ENCODE data around the gene ZNF200. TPM values are rescaled to one million over a fixed set of nuclear protein-coding genes. Genes with fewer than 3 reads are reported as not detected.
A peak's percentile ranks its signal among the peaks of the same experiment; 100 is the strongest.
"Not testable (repeated sequence)": the region's sequence is repeated elsewhere in the genome, so short reads cannot be mapped to it uniquely, and the experiment has no call there.

Gene ZNF200
- total RNA-seq, 2 donors from 2014 or later = 1.2 to 11.1 TPM

- ATAC-seq (ENCODE audit: insufficient number of reproducible peaks, low FRiP score, low read depth) = no peak
- TF ChIP-seq CTCF (IDR thresholded peaks at IDR 0.05) = no peak
Observed at GRCh38 chr16:3186946-3187690, 47.8 kb downstream of the ZNF200 start.

GRCh38 chr16:3183445-3184139 lies 51.4 kb downstream of the ZNF200 start:
- Histone ChIP-seq H3K27me3 (replicated peaks; ENCODE audit: insufficient read depth) (peaks cover 16% of the 10 kb centered on the region), H3K4me3 (peak overlapping the region; percentile 57), H3K9me3 (no peaks in the 10 kb centered on the region), H3K27ac (no peak overlapping the region), H3K4me1 (ENCODE audit: control insufficient read depth in 1 of 2, low read depth in 2 of 2) (peaks cover 7 to 18% of the 10 kb centered on the region in 2 donors), H3K36me3 (no peaks in the 10 kb centered on the region)
- TF ChIP-seq CTCF (IDR thresholded peaks at IDR 0.05) = no peak
- DNase-seq (ENCODE audit: low spot score) (no peak), ATAC-seq (ENCODE audit: insufficient number of reproducible peaks, low FRiP score, low read depth) (no peak)

More at GRCh38 chr16:3186946-3187690, 47.8 kb downstream of the ZNF200 start:
- no peak overlapping the region for H3K4me3 ChIP-seq
- H3K4me1 ChIP-seq (ENCODE audit: control insufficient read depth in 1 of 2, low read depth in 2 of 2) = peaks cover 14 to 28% of the 10 kb centered on the region in 2 donors
- H3K36me3 ChIP-seq = no peaks in the 10 kb centered on the region
- H3K27ac ChIP-seq = no peak overlapping the region
- no peak for DNase-seq (ENCODE audit: low spot score)
- H3K9me3 ChIP-seq = no peaks in the 10 kb centered on the region
- H3K27me3 ChIP-seq (replicated peaks; ENCODE audit: insufficient read depth) = peaks cover 41% of the 10 kb centered on the region

- ATAC-seq (ENCODE audit: insufficient number of reproducible peaks, low FRiP score, low read depth) = no peak
- H3K27me3 ChIP-seq (replicated peaks; ENCODE audit: insufficient read depth) = peaks cover 10% of the 10 kb centered on the region
- peak; percentile 22 for TF ChIP-seq CTCF (IDR thresholded peaks at IDR 0.05)
Observed at GRCh38 chr16:3182608-3183444, 52.1 kb downstream of the ZNF200 start.

GRCh38 chr16:3182293-3182607 lies 52.7 kb downstream of the ZNF200 start:
- ATAC-seq (ENCODE audit: insufficient number of reproducible peaks, low FRiP score, low read depth); H3K4me3 ChIP-seq; H3K9me3 ChIP-seq; H3K27ac ChIP-seq; H3K36me3 ChIP-seq; H3K27me3 ChIP-seq (replicated peaks; ENCODE audit: insufficient read depth); DNase-seq (ENCODE audit: low spot score): not testable (repeated sequence)
- peaks cover 7 to 13% of the 10 kb centered on the region in 2 donors for H3K4me1 ChIP-seq (ENCODE audit: control insufficient read depth in 1 of 2, low read depth in 2 of 2)

More at GRCh38 chr16:3182608-3183444, 52.1 kb downstream of the ZNF200 start:
- Histone ChIP-seq H3K9me3 (no peaks in the 10 kb centered on the region), H3K36me3 (no peaks in the 10 kb centered on the region), H3K27ac (no peak overlapping the region), H3K4me1 (ENCODE audit: control insufficient read depth in 1 of 2, low read depth in 2 of 2) (peaks cover 7 to 13% of the 10 kb centered on the region in 2 donors), H3K4me3 (peak overlapping the region; percentile 57)
- DNase-seq (ENCODE audit: low spot score) = no peak

GRCh38 chr16:3180445-3180878 lies 54.5 kb downstream of the ZNF200 start:
- no peak overlapping the region for H3K27ac ChIP-seq
- no peak for DNase-seq (ENCODE audit: low spot score)
- TF ChIP-seq CTCF (IDR thresholded peaks at IDR 0.05) = no peak
- H3K4me1 ChIP-seq (ENCODE audit: control insufficient read depth in 1 of 2, low read depth in 2 of 2) = peaks cover 7 to 13% of the 10 kb centered on the region in 2 donors
- ATAC-seq (ENCODE audit: insufficient number of reproducible peaks, low FRiP score, low read depth) = no peak
- H3K9me3 ChIP-seq = no peaks in the 10 kb centered on the region
- no peak overlapping the region for H3K4me3 ChIP-seq
- no peaks in the 10 kb centered on the region for H3K36me3 ChIP-seq
- H3K27me3 ChIP-seq (replicated peaks; ENCODE audit: insufficient read depth) = peaks cover 11% of the 10 kb centered on the region
